HepG2 (cell line): ENCODE measurements around the gene MATR3. TPM values are rescaled to one million over a fixed set of nuclear protein-coding genes. Genes with fewer than 3 reads are reported as not detected.

ENCODE experiments used
- CHD2 ChIP-seq: IDR thresholded peaks from 2 replicates; pipeline ENCODE4 v1.6.1; 2011; ENCODE audit warnings: low read depth, low read length, improper control_type of control experiment
- DNMT1 ChIP-seq: sonication (generic); formaldehyde crosslinking; IDR thresholded peaks from 2 replicates; pipeline ENCODE4 v1.5.1; 2020; ENCODE audit warnings: mild to moderate bottlenecking, missing genetic modification reagents
- E2F2 ChIP-seq: sonication (generic); formaldehyde crosslinking; IDR thresholded peaks from 2 replicates; pipeline ENCODE4 v1.4.0; 2020; ENCODE audit warnings: missing genetic modification reagents, borderline replicate concordance
- HNRNPK ChIP-seq: fragments of 200-400 bp; formaldehyde crosslinking; IDR thresholded peaks from 2 replicates; pipeline ENCODE4 v1.6.1; 2018; ENCODE audit warnings: low read length, low read depth, moderate library complexity, mild to moderate bottlenecking; ENCODE audit not compliant: poor library complexity, severe bottlenecking
- RFX3 ChIP-seq: IDR thresholded peaks from 2 replicates; pipeline ENCODE4 v1.6.1; 2016; ENCODE audit warnings: missing biosample characterization, missing genetic modification reagents
- RNF2 ChIP-seq: fragments of 450-650 bp; conservative IDR thresholded peaks from 2 replicates; pipeline ENCODE4 v1.6.1; 2016; ENCODE audit warnings: low read depth
- SALL1 ChIP-seq: sonication (generic); formaldehyde crosslinking; IDR thresholded peaks from 2 replicates; pipeline ENCODE4 v1.8.0; 2022; ENCODE audit warnings: mild to moderate bottlenecking, missing genetic modification reagents
- TRAFD1 ChIP-seq: sonication (generic); formaldehyde crosslinking; IDR thresholded peaks from 2 replicates; pipeline ENCODE4 v1.5.1; 2020; ENCODE audit warnings: missing genetic modification reagents, mild to moderate bottlenecking, borderline replicate concordance
- ZBTB8A ChIP-seq: sonication (generic); formaldehyde crosslinking; IDR thresholded peaks from 2 replicates; pipeline ENCODE4 v1.4.0; 2020; ENCODE audit warnings: mild to moderate bottlenecking, low read depth, missing genetic modification reagents, borderline replicate concordance
- ZFP37 ChIP-seq: sonication (generic); formaldehyde crosslinking; IDR thresholded peaks from 2 replicates; pipeline ENCODE4 v1.4.0; 2020; ENCODE audit warnings: missing genetic modification reagents, borderline replicate concordance
- ZNF207 ChIP-seq: fragments of 450-650 bp; IDR thresholded peaks from 2 replicates; pipeline ENCODE4 v1.6.1; 2016; ENCODE audit warnings: antibody characterized with exemption, borderline replicate concordance
- ZNF317 ChIP-seq: sonication (generic); formaldehyde crosslinking; IDR thresholded peaks from 2 replicates; pipeline ENCODE4 v1.5.0; 2020; ENCODE audit warnings: mild to moderate bottlenecking, missing genetic modification reagents
- ZNF549 ChIP-seq: sonication (generic); formaldehyde crosslinking; IDR thresholded peaks from 2 replicates; pipeline ENCODE4 v1.5.0; 2020; ENCODE audit warnings: missing genetic modification reagents
- ZNF607 ChIP-seq: sonication (generic); formaldehyde crosslinking; IDR thresholded peaks from 2 replicates; pipeline ENCODE4 v1.5.1; 2020; ENCODE audit warnings: missing genetic modification reagents, mild to moderate bottlenecking, borderline replicate concordance
- ZNF616 ChIP-seq: sonication (generic); formaldehyde crosslinking; IDR thresholded peaks from 2 replicates; pipeline ENCODE4 v1.5.0; 2020; ENCODE audit warnings: low read depth, mild to moderate bottlenecking, missing genetic modification reagents
- ZNF713 ChIP-seq: sonication (generic); formaldehyde crosslinking; IDR thresholded peaks from 2 replicates; pipeline ENCODE4 v1.4.0; 2020; ENCODE audit warnings: mild to moderate bottlenecking, missing genetic modification reagents
- ZNF749 ChIP-seq: sonication (generic); formaldehyde crosslinking; IDR thresholded peaks from 2 replicates; pipeline ENCODE4 v1.8.0; 2022; ENCODE audit warnings: mild to moderate bottlenecking, missing genetic modification reagents, moderate library complexity, borderline replicate concordance
- ZSCAN9 ChIP-seq: IDR thresholded peaks from 2 replicates; pipeline ENCODE4 v1.6.1; 2016; ENCODE audit warnings: borderline replicate concordance
- polyA plus RNA-seq, 8 experiments: library from polyadenylated mRNA; depleted of rRNA in 3 of 8; stranded (reverse) in 7 of 8; unstranded in 1 of 8; fragments of >200 nt; fragmentation: Illumina TruSeq in 4 of 8; extraction: Trizol in 4 of 8; gene quantifications; 2 replicates each; pipeline versions ENCODE4 v1.2.1 to v1.2.3, GENCODE V29; 2011 to 2016; ENCODE audit warnings: low read depth in 4 of 8, missing spikeins in 1 of 8, mixed read lengths in 1 of 8; ENCODE audit not compliant: insufficient read depth in 1 of 8
- total RNA-seq, 5 experiments: library from RNA; depleted of rRNA; stranded (reverse); fragments of >200 nt; fragmentation: Illumina TruSeq; extraction: Trizol; gene quantifications; 2 replicates each; pipeline ENCODE4 v1.2.3, GENCODE V29; 2016; ENCODE audit warnings: low read depth in 1 of 5
- TF ChIP-seq, protein P1 (sequence below): sonication (generic); formaldehyde crosslinking; IDR thresholded peaks from 2 replicates; pipeline ENCODE4 v1.4.0; 2020; ENCODE audit warnings: mild to moderate bottlenecking, missing genetic modification reagents
- TF ChIP-seq, protein P2 (sequence below): sonication (generic); formaldehyde crosslinking; IDR thresholded peaks from 2 replicates; pipeline ENCODE4; 2020; ENCODE audit warnings: missing genetic modification reagents, mild to moderate bottlenecking, borderline replicate concordance
- TF ChIP-seq, protein P3 (sequence below): sonication (generic); formaldehyde crosslinking; IDR thresholded peaks from 2 replicates; pipeline ENCODE4 v1.4.0; 2020; ENCODE audit warnings: missing genetic modification reagents, borderline replicate concordance

The MATR3 gene
- total and polyA plus RNA-seq, 2 of the 13 experiments (the other 11 are each of a cell fraction or from before 2014, with no cell fraction given) = 94.2 to 341 TPM

GRCh38 chr5:139293507-139294373 lies at the start of gene MATR3 (continued):
- TF ChIP-seq TRAFD1 (CRISPR knock-in tag) = peak; percentile 35; the same call in 1 of the 2 replicates
- no peak for TF ChIP-seq RNF2
- TF ChIP-seq RFX3 (CRISPR knock-in tag) = no peak; the same call in 1 of the 2 replicates
- no peak for TF ChIP-seq ZBTB8A
- TF ChIP-seq, protein P1, sequence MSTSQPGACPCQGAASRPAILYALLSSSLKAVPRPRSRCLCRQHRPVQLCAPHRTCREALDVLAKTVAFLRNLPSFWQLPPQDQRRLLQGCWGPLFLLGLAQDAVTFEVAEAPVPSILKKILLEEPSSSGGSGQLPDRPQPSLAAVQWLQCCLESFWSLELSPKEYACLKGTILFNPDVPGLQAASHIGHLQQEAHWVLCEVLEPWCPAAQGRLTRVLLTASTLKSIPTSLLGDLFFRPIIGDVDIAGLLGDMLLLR = no peak
- TF ChIP-seq DNMT1 (CRISPR knock-in tag) = 0 out of 2 replicates have a peak, but pooled peaks have one; percentile 24
- TF ChIP-seq HNRNPK = peak; percentile 82
- no peak for TF ChIP-seq ZNF713 (CRISPR knock-in tag)
- TF ChIP-seq ZNF317 = no peak
- TF ChIP-seq, protein P2, sequence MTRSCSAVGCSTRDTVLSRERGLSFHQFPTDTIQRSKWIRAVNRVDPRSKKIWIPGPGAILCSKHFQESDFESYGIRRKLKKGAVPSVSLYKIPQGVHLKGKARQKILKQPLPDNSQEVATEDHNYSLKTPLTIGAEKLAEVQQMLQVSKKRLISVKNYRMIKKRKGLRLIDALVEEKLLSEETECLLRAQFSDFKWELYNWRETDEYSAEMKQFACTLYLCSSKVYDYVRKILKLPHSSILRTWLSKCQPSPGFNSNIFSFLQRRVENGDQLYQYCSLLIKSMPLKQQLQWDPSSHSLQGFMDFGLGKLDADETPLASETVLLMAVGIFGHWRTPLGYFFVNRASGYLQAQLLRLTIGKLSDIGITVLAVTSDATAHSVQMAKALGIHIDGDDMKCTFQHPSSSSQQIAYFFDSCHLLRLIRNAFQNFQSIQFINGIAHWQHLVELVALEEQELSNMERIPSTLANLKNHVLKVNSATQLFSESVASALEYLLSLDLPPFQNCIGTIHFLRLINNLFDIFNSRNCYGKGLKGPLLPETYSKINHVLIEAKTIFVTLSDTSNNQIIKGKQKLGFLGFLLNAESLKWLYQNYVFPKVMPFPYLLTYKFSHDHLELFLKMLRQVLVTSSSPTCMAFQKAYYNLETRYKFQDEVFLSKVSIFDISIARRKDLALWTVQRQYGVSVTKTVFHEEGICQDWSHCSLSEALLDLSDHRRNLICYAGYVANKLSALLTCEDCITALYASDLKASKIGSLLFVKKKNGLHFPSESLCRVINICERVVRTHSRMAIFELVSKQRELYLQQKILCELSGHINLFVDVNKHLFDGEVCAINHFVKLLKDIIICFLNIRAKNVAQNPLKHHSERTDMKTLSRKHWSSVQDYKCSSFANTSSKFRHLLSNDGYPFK = peak; percentile 86
- TF ChIP-seq, protein P3, sequence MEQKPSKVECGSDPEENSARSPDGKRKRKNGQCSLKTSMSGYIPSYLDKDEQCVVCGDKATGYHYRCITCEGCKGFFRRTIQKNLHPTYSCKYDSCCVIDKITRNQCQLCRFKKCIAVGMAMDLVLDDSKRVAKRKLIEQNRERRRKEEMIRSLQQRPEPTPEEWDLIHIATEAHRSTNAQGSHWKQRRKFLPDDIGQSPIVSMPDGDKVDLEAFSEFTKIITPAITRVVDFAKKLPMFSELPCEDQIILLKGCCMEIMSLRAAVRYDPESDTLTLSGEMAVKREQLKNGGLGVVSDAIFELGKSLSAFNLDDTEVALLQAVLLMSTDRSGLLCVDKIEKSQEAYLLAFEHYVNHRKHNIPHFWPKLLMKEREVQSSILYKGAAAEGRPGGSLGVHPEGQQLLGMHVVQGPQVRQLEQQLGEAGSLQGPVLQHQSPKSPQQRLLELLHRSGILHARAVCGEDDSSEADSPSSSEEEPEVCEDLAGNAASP (CRISPR knock-in tag) = peak; percentile 17; the same call in 1 of the 2 replicates
- TF ChIP-seq SALL1 = peak; percentile 80
- TF ChIP-seq ZNF207 = no peak
- no peak for TF ChIP-seq ZFP37 (CRISPR knock-in tag)
- TF ChIP-seq ZNF549 (CRISPR knock-in tag) = no peak
- TF ChIP-seq ZNF616 = no peak
- TF ChIP-seq CHD2 = peak; percentile 99
- TF ChIP-seq ZNF749 = peak; percentile 86
- TF ChIP-seq ZSCAN9 (CRISPR knock-in tag) = peak; percentile 27; the same call in 1 of the 2 replicates
- 0 out of 2 replicates have a peak, but pooled peaks have one; percentile 26 for TF ChIP-seq ZNF607 (CRISPR knock-in tag)
- 0 out of 2 replicates have a peak, but pooled peaks have one; percentile 33 for TF ChIP-seq E2F2 (CRISPR knock-in tag)
